HepG2 (cell line): ENCODE measurements around the gene MYD88. TPM values are rescaled to one million over a fixed set of nuclear protein-coding genes. Genes with fewer than 3 reads are reported as not detected.

ENCODE experiments used
- ADNP ChIP-seq: sonication (generic); formaldehyde crosslinking; IDR thresholded peaks from 2 replicates; pipeline ENCODE4 v1.4.0; 2020; ENCODE audit warnings: missing genetic modification reagents
- AGO2 ChIP-seq: fragments of 200-400 bp; formaldehyde crosslinking; optimal IDR thresholded peaks from 2 replicates; pipeline ENCODE3; 2017; ENCODE audit warnings: mild to moderate bottlenecking, low read depth, low read length, moderate library complexity
- HNF4A ChIP-seq: sonication (generic); formaldehyde crosslinking; IDR thresholded peaks from 2 replicates; pipeline ENCODE4 v1.4.0; 2020; ENCODE audit warnings: missing genetic modification reagents
- HNF4G ChIP-seq, 2 experiments: sonication (generic) in 1 of 2; formaldehyde crosslinking in 1 of 2; IDR thresholded peaks; 2 replicates each; pipeline versions ENCODE4 v1.4.0 to v1.6.1; 2011 to 2020; ENCODE audit warnings: borderline replicate concordance in 2 of 2, low read depth in 2 of 2, mild to moderate bottlenecking in 2 of 2, low read length in 1 of 2, missing genetic modification reagents in 1 of 2, moderate library complexity in 1 of 2
- HNRNPL ChIP-seq: fragments of 200-400 bp; formaldehyde crosslinking; IDR thresholded peaks from 2 replicates; pipeline ENCODE4 v1.6.1; 2017; ENCODE audit warnings: mild to moderate bottlenecking, low read depth, low read length
- NFE2 ChIP-seq: sonication (generic); formaldehyde crosslinking; IDR thresholded peaks from 2 replicates; pipeline ENCODE4 v1.4.0; 2020; ENCODE audit warnings: missing genetic modification reagents
- TFDP2 ChIP-seq: sonication (generic); formaldehyde crosslinking; IDR thresholded peaks from 2 replicates; pipeline ENCODE4 v1.4.0; 2020; ENCODE audit warnings: missing genetic modification reagents
- ZBTB33 ChIP-seq: sonication (generic); formaldehyde crosslinking; IDR thresholded peaks from 2 replicates; pipeline ENCODE4 v1.4.0; 2020; ENCODE audit warnings: missing genetic modification reagents
- ZEB1 ChIP-seq: IDR thresholded peaks from 2 replicates; pipeline ENCODE4 v1.6.1; 2012; ENCODE audit warnings: mild to moderate bottlenecking, low read depth, inconsistent platforms; ENCODE audit not compliant: insufficient replicate concordance
- ZNF207 ChIP-seq: fragments of 450-650 bp; IDR thresholded peaks from 2 replicates; pipeline ENCODE4 v1.6.1; 2016; ENCODE audit warnings: antibody characterized with exemption, borderline replicate concordance
- ZNF280B ChIP-seq: sonication (generic); formaldehyde crosslinking; IDR thresholded peaks from 2 replicates; pipeline ENCODE4 v1.5.0; 2020; ENCODE audit warnings: missing genetic modification reagents, mild to moderate bottlenecking, borderline replicate concordance
- ZNF546 ChIP-seq: sonication (generic); formaldehyde crosslinking; conservative IDR thresholded peaks from 2 replicates; pipeline ENCODE4 v1.8.1; 2023; ENCODE audit warnings: mild to moderate bottlenecking, missing genetic modification reagents
- ZNF607 ChIP-seq: sonication (generic); formaldehyde crosslinking; IDR thresholded peaks from 2 replicates; pipeline ENCODE4 v1.5.1; 2020; ENCODE audit warnings: missing genetic modification reagents, mild to moderate bottlenecking, borderline replicate concordance
- ZNF740 ChIP-seq: sonication (generic); formaldehyde crosslinking; IDR thresholded peaks from 2 replicates; pipeline ENCODE4 v1.4.0; 2020; ENCODE audit warnings: missing genetic modification reagents
- ZNF780A ChIP-seq: sonication (generic); formaldehyde crosslinking; IDR thresholded peaks from 2 replicates; pipeline ENCODE4 v1.8.0; 2022; ENCODE audit warnings: mild to moderate bottlenecking, missing genetic modification reagents, moderate library complexity
- polyA plus RNA-seq, 8 experiments: library from polyadenylated mRNA; depleted of rRNA in 3 of 8; stranded (reverse) in 7 of 8; unstranded in 1 of 8; fragments of >200 nt; fragmentation: Illumina TruSeq in 4 of 8; extraction: Trizol in 4 of 8; gene quantifications; 2 replicates each; pipeline versions ENCODE4 v1.2.1 to v1.2.3, GENCODE V29; 2011 to 2016; ENCODE audit warnings: low read depth in 4 of 8, missing spikeins in 1 of 8, mixed read lengths in 1 of 8; ENCODE audit not compliant: insufficient read depth in 1 of 8
- total RNA-seq, 5 experiments: library from RNA; depleted of rRNA; stranded (reverse); fragments of >200 nt; fragmentation: Illumina TruSeq; extraction: Trizol; gene quantifications; 2 replicates each; pipeline ENCODE4 v1.2.3, GENCODE V29; 2016; ENCODE audit warnings: low read depth in 1 of 5
- TF ChIP-seq, protein P1 (sequence below): sonication (generic); formaldehyde crosslinking; IDR thresholded peaks from 2 replicates; pipeline ENCODE4 v1.5.0; 2020; ENCODE audit warnings: mild to moderate bottlenecking, missing genetic modification reagents, borderline replicate concordance
- TF ChIP-seq, protein P2 (sequence below): sonication (generic); formaldehyde crosslinking; IDR thresholded peaks from 2 replicates; pipeline ENCODE4 v1.9.0; 2021; ENCODE audit warnings: missing genetic modification reagents, mild to moderate bottlenecking, borderline replicate concordance

Gene MYD88
- total and polyA plus RNA-seq, 2 of the 13 experiments (the other 11 are each of a cell fraction or from before 2014, with no cell fraction given) = 7.6 to 32.7 TPM

DNA sequence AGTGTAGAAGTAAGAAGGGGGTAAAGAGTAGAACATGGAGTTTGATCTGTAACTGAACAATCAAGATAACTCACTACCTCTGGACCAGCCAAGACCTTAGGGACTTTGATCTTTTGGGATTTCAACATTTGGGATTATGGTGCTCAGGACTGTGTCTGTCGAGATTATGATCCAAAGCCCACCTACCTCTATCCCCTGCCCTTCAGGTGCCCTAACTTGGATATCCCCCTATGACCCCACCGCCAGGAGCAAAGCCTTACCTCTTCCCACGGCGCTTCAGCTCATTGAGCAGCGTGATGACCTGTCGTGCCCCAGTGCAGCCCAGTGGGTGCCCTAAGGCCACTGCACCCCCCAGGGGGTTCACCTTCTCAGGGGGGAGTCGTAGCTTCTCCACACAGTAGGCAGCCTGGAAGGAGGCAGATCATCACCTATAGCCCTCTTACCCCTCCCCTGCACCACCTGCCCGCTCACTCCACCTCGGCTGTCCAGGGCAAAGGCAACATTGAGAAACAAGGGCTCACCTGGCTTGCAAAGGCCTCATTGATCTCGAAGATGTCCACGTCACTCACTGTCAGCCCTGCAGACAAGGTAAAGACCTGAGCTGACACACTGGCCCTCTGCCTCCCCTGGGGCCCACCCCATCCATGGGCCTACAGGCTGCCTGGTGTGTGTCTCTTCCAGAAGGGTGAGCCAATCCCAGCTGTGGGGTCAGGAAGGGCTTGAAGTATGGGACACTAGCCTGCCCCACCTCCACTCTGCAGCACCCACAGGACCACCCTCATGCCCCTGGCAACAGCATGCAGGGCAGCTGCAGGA, 12.9 kb upstream of the MYD88 start (continued):
- TF ChIP-seq HNRNPL (0 out of 2 replicates have a peak, but pooled peaks have one; percentile 11), ZBTB33 (CRISPR knock-in tag) (no peak), ZNF280B (no peak), ZNF607 (CRISPR knock-in tag) (no peak), ZNF740 (CRISPR knock-in tag) (peak; percentile 63; the same call in 1 of the 2 replicates), ZNF207 (no peak), ZNF546 (CRISPR knock-in tag) (no peak), ZEB1 (peak; percentile 41), AGO2 (peak; percentile 58), TFDP2 (no peak), ZNF780A (CRISPR knock-in tag) (no peak), HNF4A (peak; percentile 59), NFE2 (CRISPR knock-in tag) (no peak), ADNP (CRISPR knock-in tag) (no peak), HNF4G (IDR thresholded peaks at IDR 0.05; ENCODE audit: borderline replicate concordance, low read depth, low read length) (peak; percentile 52; the same call in 1 of the 2 replicates), HNF4G (CRISPR knock-in tag; IDR thresholded peaks at IDR 0.05; ENCODE audit: borderline replicate concordance, low read depth) (no peak)
- TF ChIP-seq, protein P1, sequence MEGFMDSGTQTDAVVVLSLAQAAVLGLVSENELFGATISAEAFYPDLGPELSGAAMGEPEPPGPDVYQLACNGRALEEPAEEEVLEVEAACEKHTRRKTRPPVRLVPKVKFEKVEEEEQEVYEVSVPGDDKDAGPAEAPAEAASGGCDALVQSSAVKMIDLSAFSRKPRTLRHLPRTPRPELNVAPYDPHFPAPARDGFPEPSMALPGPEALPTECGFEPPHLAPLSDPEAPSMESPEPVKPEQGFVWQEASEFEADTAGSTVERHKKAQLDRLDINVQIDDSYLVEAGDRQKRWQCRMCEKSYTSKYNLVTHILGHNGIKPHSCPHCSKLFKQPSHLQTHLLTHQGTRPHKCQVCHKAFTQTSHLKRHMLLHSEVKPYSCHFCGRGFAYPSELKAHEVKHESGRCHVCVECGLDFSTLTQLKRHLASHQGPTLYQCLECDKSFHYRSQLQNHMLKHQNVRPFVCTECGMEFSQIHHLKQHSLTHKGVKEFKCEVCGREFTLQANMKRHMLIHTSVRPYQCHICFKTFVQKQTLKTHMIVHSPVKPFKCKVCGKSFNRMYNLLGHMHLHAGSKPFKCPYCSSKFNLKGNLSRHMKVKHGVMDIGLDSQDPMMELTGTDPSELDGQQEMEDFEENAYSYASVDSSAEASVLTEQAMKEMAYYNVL (CRISPR knock-in tag) = 0 out of 2 replicates have a peak, but pooled peaks have one; percentile 16
- TF ChIP-seq, protein P2, sequence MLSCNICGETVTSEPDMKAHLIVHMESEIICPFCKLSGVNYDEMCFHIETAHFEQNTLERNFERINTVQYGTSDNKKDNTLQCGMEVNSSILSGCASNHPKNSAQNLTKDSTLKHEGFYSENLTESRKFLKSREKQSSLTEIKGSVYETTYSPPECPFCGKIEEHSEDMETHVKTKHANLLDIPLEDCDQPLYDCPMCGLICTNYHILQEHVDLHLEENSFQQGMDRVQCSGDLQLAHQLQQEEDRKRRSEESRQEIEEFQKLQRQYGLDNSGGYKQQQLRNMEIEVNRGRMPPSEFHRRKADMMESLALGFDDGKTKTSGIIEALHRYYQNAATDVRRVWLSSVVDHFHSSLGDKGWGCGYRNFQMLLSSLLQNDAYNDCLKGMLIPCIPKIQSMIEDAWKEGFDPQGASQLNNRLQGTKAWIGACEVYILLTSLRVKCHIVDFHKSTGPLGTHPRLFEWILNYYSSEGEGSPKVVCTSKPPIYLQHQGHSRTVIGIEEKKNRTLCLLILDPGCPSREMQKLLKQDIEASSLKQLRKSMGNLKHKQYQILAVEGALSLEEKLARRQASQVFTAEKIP (CRISPR knock-in tag) = no peak
